A673 (cell line): ENCODE results near the gene SIK3. TPM values are rescaled to one million over a fixed set of nuclear protein-coding genes. Genes with fewer than 3 reads are reported as not detected.
"Not testable (repeated sequence)": the region's sequence is repeated elsewhere in the genome, so short reads cannot be mapped to it uniquely, and the experiment has no call there.

Source experiments
- BruUV-seq: library from RNA; stranded (reverse); fragments of 400-500 nt; replicated peaks from 2 replicates; lab custom pipeline; 2021; lab: Mats Ljungman, UMichigan
- CTCF ChIA-PET: fragments of 300-600 bp; sonication (Branson Sonifier 250); formaldehyde crosslinking; loops from one replicate; lab custom pipeline; 2022; ENCODE audit warnings: antibody characterized with exemption; lab: Charles Lee
- POLR2A ChIA-PET: fragments of 300-600 bp; sonication (Branson Sonifier 250); formaldehyde crosslinking; loops from one replicate; lab custom pipeline; 2022; ENCODE audit warnings: antibody characterized with exemption; ENCODE audit not compliant: low non-redundant PET; lab: Charles Lee
- DNase-seq: peaks from one replicate; pipeline ENCODE4 v3.0.0-alpha.2; 2015; ENCODE audit warnings: low spot score
- H3K27ac ChIP-seq: fragments of 200-600 bp; sonication (generic); 2 replicates; pipeline ENCODE4 v1.5.1; 2016; ENCODE audit warnings: mixed run types, low read depth, mild to moderate bottlenecking, mixed read lengths, antibody characterized with exemption, low read length; ENCODE audit not compliant: poor library complexity, severe bottlenecking
- H3K27me3 ChIP-seq: fragments of 200-600 bp; sonication (generic); replicated peaks from 2 replicates; pipeline ENCODE4 v1.6.1; 2017; ENCODE audit warnings: mixed run types, low read depth, mild to moderate bottlenecking, mixed read lengths, antibody characterized with exemption, low read length; ENCODE audit not compliant: insufficient read depth, poor library complexity
- H3K36me3 ChIP-seq: fragments of 200-600 bp; sonication (generic); 2 replicates; pipeline ENCODE4 v1.6.1; 2016; ENCODE audit warnings: mixed run types, mild to moderate bottlenecking, mixed read lengths, antibody characterized with exemption, low read length; ENCODE audit not compliant: insufficient read depth, poor library complexity, severe bottlenecking
- H3K4me1 ChIP-seq: fragments of 200-600 bp; sonication (generic); 2 replicates; pipeline ENCODE4 v1.6.1; 2017; ENCODE audit warnings: mixed run types, mild to moderate bottlenecking, mixed read lengths, antibody characterized with exemption, low read length; ENCODE audit not compliant: insufficient read depth, poor library complexity, severe bottlenecking
- H3K4me3 ChIP-seq: fragments of 200-600 bp; sonication (generic); 2 replicates; pipeline ENCODE4 v1.5.1; 2016; ENCODE audit warnings: low read depth, mixed run types, mild to moderate bottlenecking, mixed read lengths, low read length; ENCODE audit not compliant: poor library complexity, severe bottlenecking
- H3K9me3 ChIP-seq: fragments of 200-600 bp; sonication (generic); 2 replicates; pipeline ENCODE4 v1.6.1; 2016; ENCODE audit warnings: mixed run types, low read depth, mild to moderate bottlenecking, mixed read lengths, antibody characterized with exemption, low read length; ENCODE audit not compliant: poor library complexity, severe bottlenecking
- EZH2 ChIP-seq: fragments of 200-600 bp; sonication (generic); IDR thresholded peaks from 2 replicates; pipeline ENCODE4 v1.6.1; 2017; ENCODE audit warnings: borderline replicate concordance, low read depth, mild to moderate bottlenecking, mixed read lengths, antibody characterized with exemption, low read length; ENCODE audit not compliant: poor library complexity, severe bottlenecking
- intact Hi-C: fragments of 100-400 bp; cut with micrococcal nuclease; formaldehyde crosslinking; loops from one replicate; pipeline ENCODE4 v1.10.0; 2022; ENCODE audit not compliant: unreplicated experiment
- total RNA-seq: library from RNA; stranded (reverse); gene quantifications from 2 replicates; pipeline ENCODE4 v1.2.3, GENCODE V29; 2021
- TF ChIP-seq, protein P1 (sequence below): fragments of 300-800, 200-600 bp; sonication (generic); conservative IDR thresholded peaks from 2 replicates; pipeline ENCODE4 v1.5.1; 2017; ENCODE audit warnings: low read depth, mild to moderate bottlenecking, antibody characterized with exemption, low read length, moderate library complexity, mixed read lengths

Gene SIK3
- total RNA-seq, 1 experiment from 2014 or later, result 81.7 TPM

DNA sequence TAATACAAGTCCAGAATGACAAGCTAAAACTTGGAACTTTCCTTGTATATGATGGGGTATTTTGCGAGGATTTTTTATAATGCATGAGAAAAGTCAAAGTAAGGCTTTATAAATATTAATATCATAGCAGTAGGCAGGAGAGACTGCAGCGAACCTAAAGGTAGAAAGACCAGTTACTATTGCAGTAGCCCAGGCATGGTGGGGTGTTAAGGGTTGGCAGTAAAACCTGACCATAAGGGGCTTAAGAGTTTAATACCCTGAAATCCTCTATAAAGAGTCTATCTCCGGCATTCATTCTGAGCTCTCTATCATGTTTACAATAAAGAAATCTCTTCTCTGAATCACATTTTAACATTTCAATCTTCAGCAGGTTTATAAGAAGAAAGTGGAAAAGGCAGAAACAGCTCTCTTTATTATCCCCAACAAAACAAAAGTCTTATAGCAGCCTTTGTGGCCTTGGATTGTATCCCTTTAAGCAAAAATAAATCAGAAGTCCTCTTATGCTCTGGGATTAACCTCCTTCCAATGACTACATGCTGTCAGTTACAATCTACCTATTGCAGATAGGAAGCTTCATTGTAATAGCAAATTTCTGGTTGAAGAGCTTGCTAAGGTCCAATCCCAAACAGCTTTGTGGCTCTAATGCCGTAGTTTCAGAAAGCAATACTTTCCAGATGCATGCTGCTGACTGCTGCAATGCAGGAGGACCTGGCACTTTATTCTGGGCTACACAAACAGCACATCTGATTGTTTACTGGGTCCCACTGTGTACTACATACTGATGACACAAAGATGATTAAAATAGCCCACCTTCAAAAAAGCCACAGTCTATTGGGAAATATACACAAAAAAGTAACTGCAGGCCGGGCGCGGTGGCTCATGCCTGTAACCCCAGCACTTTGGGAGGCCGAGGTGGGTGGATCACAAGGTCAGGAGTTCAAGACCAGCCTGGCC is 45.8 kb downstream of the SIK3 start:
- BruUV-seq, result no TSS peak
- TF ChIP-seq, protein P1, sequence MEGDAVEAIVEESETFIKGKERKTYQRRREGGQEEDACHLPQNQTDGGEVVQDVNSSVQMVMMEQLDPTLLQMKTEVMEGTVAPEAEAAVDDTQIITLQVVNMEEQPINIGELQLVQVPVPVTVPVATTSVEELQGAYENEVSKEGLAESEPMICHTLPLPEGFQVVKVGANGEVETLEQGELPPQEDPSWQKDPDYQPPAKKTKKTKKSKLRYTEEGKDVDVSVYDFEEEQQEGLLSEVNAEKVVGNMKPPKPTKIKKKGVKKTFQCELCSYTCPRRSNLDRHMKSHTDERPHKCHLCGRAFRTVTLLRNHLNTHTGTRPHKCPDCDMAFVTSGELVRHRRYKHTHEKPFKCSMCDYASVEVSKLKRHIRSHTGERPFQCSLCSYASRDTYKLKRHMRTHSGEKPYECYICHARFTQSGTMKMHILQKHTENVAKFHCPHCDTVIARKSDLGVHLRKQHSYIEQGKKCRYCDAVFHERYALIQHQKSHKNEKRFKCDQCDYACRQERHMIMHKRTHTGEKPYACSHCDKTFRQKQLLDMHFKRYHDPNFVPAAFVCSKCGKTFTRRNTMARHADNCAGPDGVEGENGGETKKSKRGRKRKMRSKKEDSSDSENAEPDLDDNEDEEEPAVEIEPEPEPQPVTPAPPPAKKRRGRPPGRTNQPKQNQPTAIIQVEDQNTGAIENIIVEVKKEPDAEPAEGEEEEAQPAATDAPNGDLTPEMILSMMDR, result no peak
- H3K9me3 ChIP-seq, result no peaks in the 10 kb centered on the region
- H3K27me3 ChIP-seq, result no peaks in the 10 kb centered on the region
- no peaks in the 10 kb centered on the region for H3K36me3 ChIP-seq
- no peak for DNase-seq
- intact Hi-C loops, result no loop called here
- no peak overlapping the region for H3K4me3 ChIP-seq
- peaks cover 9% of the 10 kb centered on the region for H3K4me1 ChIP-seq
- H3K27ac ChIP-seq, result peak overlapping the region; percentile 11
- ChIA-PET CTCF (no interaction called here), POLR2A (interaction anchor here (0.7 kb wide), 1 partner anchor 15 kb away, joined by 3 read pairs; no protein-coding TSS in a partner anchor)

DNA sequence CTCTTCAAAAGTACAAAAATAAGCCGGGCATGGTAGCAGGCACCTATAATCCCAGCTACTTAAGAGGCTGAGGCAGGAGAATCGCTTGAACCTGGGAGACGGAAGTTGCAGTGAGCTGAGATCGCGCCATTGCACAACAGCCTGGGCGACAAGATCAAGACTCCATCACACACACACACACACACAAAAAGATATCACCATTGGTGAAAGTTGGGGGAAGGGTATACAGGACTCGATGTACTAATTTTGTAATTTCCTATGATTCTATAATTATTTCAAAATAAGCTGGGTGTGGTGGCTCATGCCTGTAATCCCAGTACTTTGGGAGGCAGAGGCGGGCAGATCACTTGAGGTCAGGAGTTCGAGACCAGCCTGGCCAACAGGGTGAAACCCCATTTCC is 48.1 kb downstream of the SIK3 start:
- peaks cover 19% of the 10 kb centered on the region for H3K4me1 ChIP-seq
- H3K36me3 ChIP-seq, H3K27ac ChIP-seq, intact Hi-C loops, BruUV-seq, H3K27me3 ChIP-seq, DNase-seq, H3K9me3 ChIP-seq, POLR2A ChIA-PET, CTCF ChIA-PET, H3K4me3 ChIP-seq: not testable (repeated sequence)

DNA sequence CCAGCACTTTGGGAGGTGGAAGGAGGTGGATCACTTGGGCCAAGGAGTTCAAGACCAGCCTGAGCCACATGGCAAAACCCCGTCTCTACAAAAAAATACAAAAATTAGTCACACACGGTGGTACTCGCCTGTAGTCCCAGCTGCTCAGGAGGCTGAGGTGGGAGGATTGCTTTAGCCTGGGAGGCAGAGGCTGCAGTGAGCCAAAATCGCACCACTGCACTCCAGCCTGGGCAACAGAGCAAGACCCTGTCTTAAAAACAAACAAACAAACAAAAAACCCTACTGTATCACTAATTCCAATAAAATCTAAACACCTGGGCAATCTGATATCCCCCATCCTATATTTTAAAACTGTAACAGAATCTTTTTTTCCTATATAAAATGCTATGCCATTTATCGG is 51.6 kb downstream of the SIK3 start:
- H3K36me3 ChIP-seq, CTCF ChIA-PET, H3K27me3 ChIP-seq, intact Hi-C loops, H3K9me3 ChIP-seq, H3K4me3 ChIP-seq, DNase-seq, POLR2A ChIA-PET, BruUV-seq: not testable (repeated sequence)
- Histone ChIP-seq H3K4me1 (peaks cover 48% of the 10 kb centered on the region), H3K27ac (peak overlapping the region; percentile 7)

DNA sequence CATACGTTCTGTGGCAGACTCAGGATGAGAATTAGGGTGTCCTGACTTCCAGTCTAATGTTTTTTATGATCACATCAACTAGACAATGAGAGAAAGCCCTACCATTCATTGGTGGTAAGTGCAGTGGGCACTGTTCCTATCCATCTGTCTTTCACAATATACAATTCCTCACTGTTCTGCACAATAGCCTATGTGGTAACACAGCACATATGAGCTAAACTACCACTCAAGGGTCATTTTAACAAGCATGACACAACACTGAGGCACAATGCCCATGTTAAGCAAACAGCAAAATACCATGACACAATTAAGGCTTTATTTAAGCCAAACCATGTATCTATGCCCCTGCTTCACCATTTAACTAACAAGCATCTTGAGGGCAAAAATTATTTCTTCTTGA is 52.3 kb downstream of the SIK3 start:
- no peak for DNase-seq
- BruUV-seq, result no TSS peak
- H3K9me3 ChIP-seq, result no peaks in the 10 kb centered on the region
- no peak for TF ChIP-seq EZH2
- TF ChIP-seq, protein P1, result no peak
- H3K36me3 ChIP-seq, result no peaks in the 10 kb centered on the region
- intact Hi-C loops, result no loop called here
- CTCF ChIA-PET, result no interaction called here
- H3K27ac ChIP-seq, result peak overlapping the region; percentile 14
- no peak overlapping the region for H3K4me3 ChIP-seq
- H3K27me3 ChIP-seq, result no peaks in the 10 kb centered on the region
- peaks cover 48% of the 10 kb centered on the region for H3K4me1 ChIP-seq
- POLR2A ChIA-PET, result no interaction called here
